HepG2 (cell line): ENCODE measurements around the gene ACOT8. TPM values are rescaled to one million over a fixed set of nuclear protein-coding genes. Genes with fewer than 3 reads are reported as not detected.

Experiments
- CAMTA2 ChIP-seq: sonication (generic); formaldehyde crosslinking; IDR thresholded peaks from 2 replicates; pipeline ENCODE4 v1.4.0; 2020; ENCODE audit warnings: mild to moderate bottlenecking, missing genetic modification reagents, borderline replicate concordance
- CREB1 ChIP-seq, 2 experiments: fragments of 450-650 bp in 1 of 2; IDR thresholded peaks; 2 replicates each; pipeline ENCODE4 v1.6.1; 2016 to 2017; ENCODE audit warnings: control low read depth in 1 of 2, mild to moderate bottlenecking in 1 of 2, missing compliant biosample characterization in 1 of 2, missing genetic modification characterization in 1 of 2
- HOXA7 ChIP-seq: sonication (generic); formaldehyde crosslinking; IDR thresholded peaks from 2 replicates; pipeline ENCODE4 v1.8.1; 2022; ENCODE audit warnings: mild to moderate bottlenecking, missing genetic modification reagents, moderate library complexity
- KDM2A ChIP-seq: sonication (generic); formaldehyde crosslinking; IDR thresholded peaks from 2 replicates; pipeline ENCODE4 v1.4.0; 2020; ENCODE audit warnings: low read depth, missing genetic modification reagents, borderline replicate concordance
- LCORL ChIP-seq, 2 experiments: fragments of 450-650 bp in 1 of 2; sonication (generic) in 1 of 2; formaldehyde crosslinking in 1 of 2; IDR thresholded peaks; 2 replicates each; pipeline versions ENCODE4 v1.5.0 to v1.6.1; 2017 to 2020; ENCODE audit warnings: antibody characterized with exemption in 1 of 2, missing genetic modification reagents in 1 of 2
- MIER3 ChIP-seq: IDR thresholded peaks from 2 replicates; pipeline ENCODE4 v1.6.1; 2016; ENCODE audit warnings: missing compliant biosample characterization, borderline replicate concordance
- NR2F2 ChIP-seq: IDR thresholded peaks from 2 replicates; pipeline ENCODE4 v1.6.1; 2012; ENCODE audit warnings: low read depth, inconsistent platforms, borderline replicate concordance
- PITX1 ChIP-seq: sonication (generic); formaldehyde crosslinking; IDR thresholded peaks from 2 replicates; pipeline ENCODE4 v1.5.1; 2020; ENCODE audit warnings: mild to moderate bottlenecking, missing genetic modification reagents
- SCMH1 ChIP-seq: sonication (generic); formaldehyde crosslinking; IDR thresholded peaks from 2 replicates; pipeline ENCODE4 v1.9.0; 2021; ENCODE audit warnings: missing genetic modification reagents, mild to moderate bottlenecking, borderline replicate concordance
- TFAP4 ChIP-seq: sonication (generic); IDR thresholded peaks from 2 replicates; pipeline ENCODE4 v1.6.1; 2016; ENCODE audit warnings: low read depth, borderline replicate concordance
- ZNF180 ChIP-seq: sonication (generic); formaldehyde crosslinking; IDR thresholded peaks from 2 replicates; pipeline ENCODE4 v1.4.0; 2020; ENCODE audit warnings: low read depth, missing genetic modification reagents, borderline replicate concordance
- ZNF441 ChIP-seq: sonication (generic); formaldehyde crosslinking; IDR thresholded peaks from 2 replicates; pipeline ENCODE4 v1.7.0; 2021; ENCODE audit warnings: missing genetic modification reagents, borderline replicate concordance
- ZNF672 ChIP-seq: sonication (generic); formaldehyde crosslinking; IDR thresholded peaks from 2 replicates; pipeline ENCODE4 v1.8.1; 2022; ENCODE audit warnings: missing genetic modification reagents
- ZNF737 ChIP-seq: sonication (generic); formaldehyde crosslinking; IDR thresholded peaks from 2 replicates; pipeline ENCODE4 v1.5.0; 2020; ENCODE audit warnings: missing genetic modification reagents, mild to moderate bottlenecking, borderline replicate concordance
- ZNF891 ChIP-seq: sonication (generic); formaldehyde crosslinking; IDR thresholded peaks from 2 replicates; pipeline ENCODE4 v1.5.0; 2020; ENCODE audit warnings: mild to moderate bottlenecking, missing genetic modification reagents
- polyA plus RNA-seq, 8 experiments: library from polyadenylated mRNA; depleted of rRNA in 3 of 8; stranded (reverse) in 7 of 8; unstranded in 1 of 8; fragments of >200 nt; fragmentation: Illumina TruSeq in 4 of 8; extraction: Trizol in 4 of 8; gene quantifications; 2 replicates each; pipeline versions ENCODE4 v1.2.1 to v1.2.3, GENCODE V29; 2011 to 2016; ENCODE audit warnings: low read depth in 4 of 8, missing spikeins in 1 of 8, mixed read lengths in 1 of 8; ENCODE audit not compliant: insufficient read depth in 1 of 8
- total RNA-seq, 5 experiments: library from RNA; depleted of rRNA; stranded (reverse); fragments of >200 nt; fragmentation: Illumina TruSeq; extraction: Trizol; gene quantifications; 2 replicates each; pipeline ENCODE4 v1.2.3, GENCODE V29; 2016; ENCODE audit warnings: low read depth in 1 of 5
- TF ChIP-seq, protein P1 (sequence below): sonication (generic); formaldehyde crosslinking; IDR thresholded peaks from 2 replicates; pipeline ENCODE4 v1.5.0; 2020; ENCODE audit warnings: mild to moderate bottlenecking, missing genetic modification reagents, borderline replicate concordance
- TF ChIP-seq, protein P2 (sequence below): sonication (generic); formaldehyde crosslinking; conservative IDR thresholded peaks from 2 replicates; pipeline ENCODE4 v1.4.0; 2020; ENCODE audit warnings: missing genetic modification reagents
- TF ChIP-seq, protein P3 (sequence below): sonication (generic); formaldehyde crosslinking; IDR thresholded peaks from 2 replicates; pipeline ENCODE4 v1.5.0; 2020; ENCODE audit warnings: missing genetic modification reagents
- TF ChIP-seq, protein P4 (sequence below): sonication (generic); formaldehyde crosslinking; IDR thresholded peaks from 2 replicates; pipeline ENCODE4 v1.4.0; 2020; ENCODE audit warnings: missing genetic modification reagents

Gene ACOT8
- total and polyA plus RNA-seq, 2 of the 13 experiments (the other 11 are each of a cell fraction or from before 2014, with no cell fraction given): 31.4 to 45.5 TPM

DNA sequence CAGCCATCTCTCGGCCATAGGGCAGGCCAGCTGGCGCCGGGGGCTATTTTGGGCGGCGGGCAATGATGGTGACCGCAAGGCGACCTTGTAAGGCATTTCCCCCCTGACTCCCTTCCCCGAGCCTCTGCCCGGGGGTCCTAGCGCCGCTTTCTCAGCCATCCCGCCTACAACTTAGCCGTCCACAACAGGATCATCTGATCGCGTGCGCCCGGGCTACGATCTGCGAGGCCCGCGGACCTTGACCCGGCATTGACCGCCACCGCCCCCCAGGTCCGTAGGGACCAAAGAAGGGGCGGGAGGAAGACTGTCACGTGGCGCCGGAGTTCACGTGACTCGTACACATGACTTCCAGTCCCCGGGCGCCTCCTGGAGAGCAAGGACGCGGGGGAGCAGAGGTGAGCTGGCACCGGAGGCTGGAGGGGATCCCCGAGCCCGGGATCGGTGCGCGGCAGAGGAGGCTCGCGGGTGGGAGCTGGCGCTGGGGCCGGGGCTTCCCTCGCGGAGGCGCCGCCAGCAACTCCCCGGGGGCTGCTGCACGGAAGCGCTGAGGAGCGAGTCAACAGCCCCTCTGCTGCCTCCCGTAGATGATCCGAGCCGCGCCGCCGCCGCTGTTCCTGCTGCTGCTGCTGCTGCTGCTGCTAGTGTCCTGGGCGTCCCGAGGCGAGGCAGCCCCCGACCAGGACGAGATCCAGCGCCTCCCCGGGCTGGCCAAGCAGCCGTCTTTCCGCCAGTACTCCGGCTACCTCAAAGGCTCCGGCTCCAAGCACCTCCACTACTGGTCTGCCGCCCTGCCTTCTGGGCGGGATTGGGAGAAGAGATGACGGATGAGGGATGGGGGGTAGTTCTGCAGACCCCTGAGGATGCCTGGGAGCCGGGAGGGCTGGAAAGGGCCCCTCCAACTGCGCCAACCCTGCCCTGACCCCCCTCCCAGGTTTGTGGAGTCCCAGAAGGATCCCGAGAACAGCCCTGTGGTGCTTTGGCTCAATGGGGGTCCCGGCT lies 34.1 kb upstream of the ACOT8 start, which contains the start of the genes CTSA and NEURL2 (continued):
- TF ChIP-seq, protein P1, sequence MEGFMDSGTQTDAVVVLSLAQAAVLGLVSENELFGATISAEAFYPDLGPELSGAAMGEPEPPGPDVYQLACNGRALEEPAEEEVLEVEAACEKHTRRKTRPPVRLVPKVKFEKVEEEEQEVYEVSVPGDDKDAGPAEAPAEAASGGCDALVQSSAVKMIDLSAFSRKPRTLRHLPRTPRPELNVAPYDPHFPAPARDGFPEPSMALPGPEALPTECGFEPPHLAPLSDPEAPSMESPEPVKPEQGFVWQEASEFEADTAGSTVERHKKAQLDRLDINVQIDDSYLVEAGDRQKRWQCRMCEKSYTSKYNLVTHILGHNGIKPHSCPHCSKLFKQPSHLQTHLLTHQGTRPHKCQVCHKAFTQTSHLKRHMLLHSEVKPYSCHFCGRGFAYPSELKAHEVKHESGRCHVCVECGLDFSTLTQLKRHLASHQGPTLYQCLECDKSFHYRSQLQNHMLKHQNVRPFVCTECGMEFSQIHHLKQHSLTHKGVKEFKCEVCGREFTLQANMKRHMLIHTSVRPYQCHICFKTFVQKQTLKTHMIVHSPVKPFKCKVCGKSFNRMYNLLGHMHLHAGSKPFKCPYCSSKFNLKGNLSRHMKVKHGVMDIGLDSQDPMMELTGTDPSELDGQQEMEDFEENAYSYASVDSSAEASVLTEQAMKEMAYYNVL (CRISPR knock-in tag): peak; percentile 96; the same call in 1 of the 2 replicates
- TF ChIP-seq ZNF891 (peak; percentile 94), MIER3 (CRISPR knock-in tag) (peak; percentile 100), NR2F2 (peak; percentile 80), ZNF441 (peak; percentile 95), KDM2A (CRISPR knock-in tag) (peak; percentile 100), CREB1 (IDR thresholded peaks at IDR 0.05) (peak; percentile 78), CREB1 (CRISPR knock-in tag; IDR thresholded peaks at IDR 0.05) (peak; percentile 49; the same call in 1 of the 2 replicates), ZNF672 (CRISPR knock-in tag) (peak; percentile 96; the same call in 1 of the 2 replicates), PITX1 (CRISPR knock-in tag) (peak; percentile 97), HOXA7 (peak; percentile 89; the same call in 1 of the 2 replicates), CAMTA2 (CRISPR knock-in tag) (peak; percentile 73; the same call in 1 of the 2 replicates), ZNF180 (no peak), TFAP4 (peak; percentile 88; the same call in 1 of the 2 replicates), LCORL (IDR thresholded peaks at IDR 0.05) (peak; percentile 36; the same call in 1 of the 2 replicates), LCORL (CRISPR knock-in tag; IDR thresholded peaks at IDR 0.05) (peak; percentile 98), SCMH1 (CRISPR knock-in tag) (no peak), ZNF737 (CRISPR knock-in tag) (peak; percentile 89; the same call in 1 of the 2 replicates)
- TF ChIP-seq, protein P2, sequence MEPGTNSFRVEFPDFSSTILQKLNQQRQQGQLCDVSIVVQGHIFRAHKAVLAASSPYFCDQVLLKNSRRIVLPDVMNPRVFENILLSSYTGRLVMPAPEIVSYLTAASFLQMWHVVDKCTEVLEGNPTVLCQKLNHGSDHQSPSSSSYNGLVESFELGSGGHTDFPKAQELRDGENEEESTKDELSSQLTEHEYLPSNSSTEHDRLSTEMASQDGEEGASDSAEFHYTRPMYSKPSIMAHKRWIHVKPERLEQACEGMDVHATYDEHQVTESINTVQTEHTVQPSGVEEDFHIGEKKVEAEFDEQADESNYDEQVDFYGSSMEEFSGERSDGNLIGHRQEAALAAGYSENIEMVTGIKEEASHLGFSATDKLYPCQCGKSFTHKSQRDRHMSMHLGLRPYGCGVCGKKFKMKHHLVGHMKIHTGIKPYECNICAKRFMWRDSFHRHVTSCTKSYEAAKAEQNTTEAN: peak; percentile 97
- TF ChIP-seq, protein P3, sequence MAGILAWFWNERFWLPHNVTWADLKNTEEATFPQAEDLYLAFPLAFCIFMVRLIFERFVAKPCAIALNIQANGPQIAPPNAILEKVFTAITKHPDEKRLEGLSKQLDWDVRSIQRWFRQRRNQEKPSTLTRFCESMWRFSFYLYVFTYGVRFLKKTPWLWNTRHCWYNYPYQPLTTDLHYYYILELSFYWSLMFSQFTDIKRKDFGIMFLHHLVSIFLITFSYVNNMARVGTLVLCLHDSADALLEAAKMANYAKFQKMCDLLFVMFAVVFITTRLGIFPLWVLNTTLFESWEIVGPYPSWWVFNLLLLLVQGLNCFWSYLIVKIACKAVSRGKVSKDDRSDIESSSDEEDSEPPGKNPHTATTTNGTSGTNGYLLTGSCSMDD: peak; percentile 57; the same call in 1 of the 2 replicates
- TF ChIP-seq, protein P4, sequence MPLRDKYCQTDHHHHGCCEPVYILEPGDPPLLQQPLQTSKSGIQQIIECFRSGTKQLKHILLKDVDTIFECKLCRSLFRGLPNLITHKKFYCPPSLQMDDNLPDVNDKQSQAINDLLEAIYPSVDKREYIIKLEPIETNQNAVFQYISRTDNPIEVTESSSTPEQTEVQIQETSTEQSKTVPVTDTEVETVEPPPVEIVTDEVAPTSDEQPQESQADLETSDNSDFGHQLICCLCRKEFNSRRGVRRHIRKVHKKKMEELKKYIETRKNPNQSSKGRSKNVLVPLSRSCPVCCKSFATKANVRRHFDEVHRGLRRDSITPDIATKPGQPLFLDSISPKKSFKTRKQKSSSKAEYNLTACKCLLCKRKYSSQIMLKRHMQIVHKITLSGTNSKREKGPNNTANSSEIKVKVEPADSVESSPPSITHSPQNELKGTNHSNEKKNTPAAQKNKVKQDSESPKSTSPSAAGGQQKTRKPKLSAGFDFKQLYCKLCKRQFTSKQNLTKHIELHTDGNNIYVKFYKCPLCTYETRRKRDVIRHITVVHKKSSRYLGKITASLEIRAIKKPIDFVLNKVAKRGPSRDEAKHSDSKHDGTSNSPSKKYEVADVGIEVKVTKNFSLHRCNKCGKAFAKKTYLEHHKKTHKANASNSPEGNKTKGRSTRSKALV (CRISPR knock-in tag): peak; percentile 93; the same call in 1 of the 2 replicates
